Measurements from ENCODE around the gene NRP1.

DNA sequence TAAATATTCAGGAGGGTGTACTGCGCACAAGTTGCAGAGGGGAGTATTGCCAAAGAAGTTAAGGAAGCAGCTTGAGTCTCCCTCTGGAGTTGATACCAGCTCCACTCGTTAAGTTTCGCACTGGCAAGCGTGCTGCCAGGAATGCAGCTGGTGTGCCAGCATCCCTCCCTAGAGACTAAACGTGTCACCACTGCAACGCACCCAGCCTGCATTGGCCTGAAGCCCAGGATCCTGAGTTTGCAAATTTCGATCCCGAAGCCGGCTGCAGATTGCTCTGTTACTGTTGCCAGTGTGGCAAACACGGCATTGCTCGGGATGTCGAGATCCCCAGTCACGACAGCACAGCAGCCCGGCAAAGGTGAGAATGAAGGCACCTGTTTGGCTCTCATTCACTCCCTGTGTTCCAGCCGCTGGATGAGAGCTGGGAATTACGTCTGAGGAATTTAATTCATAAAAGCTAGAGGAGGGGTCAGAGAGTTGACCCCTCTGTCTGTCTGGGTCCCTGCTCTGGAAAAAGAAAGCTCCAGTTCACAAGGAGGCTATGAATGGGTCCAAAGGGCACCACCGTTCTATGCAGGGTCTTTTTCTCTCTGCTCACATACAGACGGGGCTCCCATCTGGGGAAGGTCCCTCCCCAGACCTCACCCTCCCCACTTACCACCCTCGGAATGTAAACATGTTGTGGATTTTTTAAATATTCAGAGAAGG lies 61.0 kb downstream of the NRP1 start:
- TF ChIP-seq MYC (IDR thresholded peaks at IDR 0.05; ENCODE audit: borderline replicate concordance, low read length): peak; percentile 76
- TF ChIP-seq CHD4 (IDR thresholded peaks at IDR 0.05; ENCODE audit: borderline replicate concordance): no peak
- TF ChIP-seq, protein P1, sequence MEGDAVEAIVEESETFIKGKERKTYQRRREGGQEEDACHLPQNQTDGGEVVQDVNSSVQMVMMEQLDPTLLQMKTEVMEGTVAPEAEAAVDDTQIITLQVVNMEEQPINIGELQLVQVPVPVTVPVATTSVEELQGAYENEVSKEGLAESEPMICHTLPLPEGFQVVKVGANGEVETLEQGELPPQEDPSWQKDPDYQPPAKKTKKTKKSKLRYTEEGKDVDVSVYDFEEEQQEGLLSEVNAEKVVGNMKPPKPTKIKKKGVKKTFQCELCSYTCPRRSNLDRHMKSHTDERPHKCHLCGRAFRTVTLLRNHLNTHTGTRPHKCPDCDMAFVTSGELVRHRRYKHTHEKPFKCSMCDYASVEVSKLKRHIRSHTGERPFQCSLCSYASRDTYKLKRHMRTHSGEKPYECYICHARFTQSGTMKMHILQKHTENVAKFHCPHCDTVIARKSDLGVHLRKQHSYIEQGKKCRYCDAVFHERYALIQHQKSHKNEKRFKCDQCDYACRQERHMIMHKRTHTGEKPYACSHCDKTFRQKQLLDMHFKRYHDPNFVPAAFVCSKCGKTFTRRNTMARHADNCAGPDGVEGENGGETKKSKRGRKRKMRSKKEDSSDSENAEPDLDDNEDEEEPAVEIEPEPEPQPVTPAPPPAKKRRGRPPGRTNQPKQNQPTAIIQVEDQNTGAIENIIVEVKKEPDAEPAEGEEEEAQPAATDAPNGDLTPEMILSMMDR (IDR thresholded peaks at IDR 0.05): no peak
